Measurements from ENCODE around the gene IFT88. TPM values are rescaled to one million over a fixed set of nuclear protein-coding genes. Genes with fewer than 3 reads are reported as not detected.

The IFT88 gene
- total and polyA plus RNA-seq, 2 of the 8 experiments (the other 6 are each of a cell fraction or from before 2014, with no cell fraction given) = 1.7 to 5.8 TPM

GRCh38 chr13:20702915-20703779 lies 136.2 kb downstream of the IFT88 start, which contains the start of gene IL17D (continued):
- TF ChIP-seq RBBP5 (IDR thresholded peaks at IDR 0.05; ENCODE audit: borderline replicate concordance, low read depth, low read length) = 0 out of 2 replicates have a peak, but pooled peaks have one; percentile 17
- TF ChIP-seq BRCA1 (IDR thresholded peaks at IDR 0.05; ENCODE audit: low read depth, low read length) = no peak
- TF ChIP-seq NRF1 (IDR thresholded peaks at IDR 0.05; ENCODE audit: low read depth, low read length) = no peak
- TF ChIP-seq NANOG (IDR thresholded peaks at IDR 0.05; ENCODE audit: insufficient read depth, low read depth, low read length, poor library complexity, severe bottlenecking) = no peak
- TF ChIP-seq MAX (IDR thresholded peaks at IDR 0.05) = no peak
- TF ChIP-seq CHD7 (IDR thresholded peaks at IDR 0.05; ENCODE audit: insufficient replicate concordance, low read length) = no peak
- TF ChIP-seq KDM5A (IDR thresholded peaks at IDR 0.05; ENCODE audit: low read length) = no peak
- peak; percentile 6; the same call in 1 of the 2 replicates for TF ChIP-seq CREB1 (IDR thresholded peaks at IDR 0.05)
- TF ChIP-seq SAP30 (IDR thresholded peaks at IDR 0.05; ENCODE audit: insufficient read depth, insufficient replicate concordance, low read length) = no peak

Measured in H1 (cell line).